T1000 (cell line): ENCODE measurements around the gene HAVCR2.
A peak's percentile ranks its signal among the peaks of the same experiment; 100 is the strongest.
"Not testable (repeated sequence)": the region's sequence is repeated elsewhere in the genome, so short reads cannot be mapped to it uniquely, and the experiment has no call there.

Experiments used
- DNase-seq: peaks from one replicate; lab custom pipeline; 2025; ENCODE audit warnings: mixed read lengths; lab: John Stamatoyannopoulos, UW

HAVCR2 gene

DNA sequence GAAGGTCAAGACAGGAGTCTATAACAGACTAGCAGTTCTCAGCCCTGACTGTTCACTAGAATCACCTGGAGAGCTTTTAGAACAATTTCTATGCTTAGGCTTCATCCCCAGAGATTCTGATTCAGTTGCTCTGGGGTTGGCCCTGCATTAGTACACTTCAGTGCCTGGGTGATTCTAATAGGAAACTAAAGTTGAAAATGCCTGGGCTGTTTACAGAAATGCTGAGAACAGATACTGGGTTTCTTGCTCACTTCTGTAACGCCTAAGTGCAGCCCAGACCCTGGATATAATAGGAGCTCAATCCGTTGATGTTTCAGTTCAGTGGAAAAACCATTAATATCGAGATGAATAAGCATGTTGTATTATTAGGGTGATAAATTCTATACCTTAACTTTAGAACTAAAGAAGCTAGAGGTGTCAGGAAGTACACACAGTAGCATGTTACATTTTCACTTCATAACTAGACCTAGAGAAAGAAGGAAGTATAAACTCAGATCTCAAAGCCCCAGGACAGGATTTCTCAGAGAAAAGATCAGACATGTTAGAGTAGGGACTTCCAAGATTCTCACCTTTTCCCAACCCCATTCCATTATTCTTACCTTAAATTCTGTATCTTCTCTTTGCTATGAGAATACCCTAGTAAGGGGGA, 20.4 kb downstream of the HAVCR2 start:
- no peak for DNase-seq

DNA sequence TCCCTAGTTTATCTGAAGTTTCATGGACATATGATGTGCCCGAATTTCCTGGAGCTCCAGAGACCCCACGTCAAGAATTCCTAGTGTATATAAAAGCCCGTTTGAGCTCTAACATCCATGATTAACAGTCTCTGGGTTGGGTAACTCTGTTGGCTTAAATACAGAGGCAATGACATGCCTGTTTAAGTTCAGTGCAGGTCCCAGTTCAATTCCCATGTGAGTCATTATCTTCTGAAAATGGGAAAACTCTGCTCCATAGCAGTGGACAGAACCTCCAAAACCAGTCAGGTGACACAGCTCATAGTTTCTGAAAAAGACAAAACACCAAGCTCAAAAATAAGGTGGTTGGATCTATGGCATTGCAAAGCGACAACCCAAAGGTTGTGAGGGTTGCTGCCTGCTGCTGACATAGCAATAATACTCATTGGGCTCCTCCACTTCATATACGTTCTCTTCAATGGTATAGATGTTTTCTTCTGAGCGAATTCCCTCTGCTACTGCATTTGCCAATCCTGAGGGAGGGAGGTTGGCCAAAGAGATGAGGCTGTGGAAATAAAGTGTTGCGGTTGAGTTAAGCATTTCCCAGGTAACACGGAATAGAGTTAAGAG, 22.0 kb downstream of the HAVCR2 start:
- DNase-seq: no peak

DNA sequence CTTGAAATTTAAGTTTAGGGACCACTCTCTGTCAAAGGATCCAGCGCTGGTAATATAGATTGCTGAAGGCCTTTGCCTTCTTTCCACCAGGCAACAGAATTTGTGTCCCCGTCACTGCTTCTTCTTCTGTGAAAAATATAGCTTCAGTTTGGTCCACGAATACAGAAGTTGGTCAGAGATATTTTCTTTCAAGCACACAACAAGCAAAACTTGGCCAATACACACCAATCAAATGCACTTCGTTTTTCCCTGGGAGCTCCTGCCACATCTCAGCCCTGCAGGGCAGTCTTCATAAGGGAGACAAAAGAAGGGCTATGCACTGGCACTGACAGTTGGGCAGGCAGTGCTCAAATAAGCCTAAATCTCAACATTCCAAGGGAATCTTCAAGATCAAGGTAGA, 22.9 kb downstream of the HAVCR2 start:
- no peak for DNase-seq

DNA sequence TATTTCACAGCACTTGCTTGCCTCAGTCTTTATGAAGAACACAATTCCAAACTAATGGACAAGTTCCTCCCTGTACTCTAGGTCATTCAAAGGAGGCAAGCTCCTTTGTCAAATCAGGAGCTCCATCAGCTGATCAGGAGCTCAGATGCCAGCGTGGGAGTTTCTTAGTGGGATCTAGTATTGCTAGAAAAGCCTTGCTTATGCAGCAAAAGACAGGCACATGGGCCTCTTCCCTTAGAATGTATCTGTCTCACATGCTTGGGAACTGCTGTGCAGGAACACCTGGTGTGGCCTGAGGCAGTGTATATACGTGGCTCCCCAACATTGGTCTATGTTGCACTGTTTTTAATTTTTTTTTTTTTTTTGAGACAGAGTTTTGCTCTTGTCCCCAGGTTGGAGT, 28.6 kb downstream of the HAVCR2 start:
- no peak for DNase-seq

DNA sequence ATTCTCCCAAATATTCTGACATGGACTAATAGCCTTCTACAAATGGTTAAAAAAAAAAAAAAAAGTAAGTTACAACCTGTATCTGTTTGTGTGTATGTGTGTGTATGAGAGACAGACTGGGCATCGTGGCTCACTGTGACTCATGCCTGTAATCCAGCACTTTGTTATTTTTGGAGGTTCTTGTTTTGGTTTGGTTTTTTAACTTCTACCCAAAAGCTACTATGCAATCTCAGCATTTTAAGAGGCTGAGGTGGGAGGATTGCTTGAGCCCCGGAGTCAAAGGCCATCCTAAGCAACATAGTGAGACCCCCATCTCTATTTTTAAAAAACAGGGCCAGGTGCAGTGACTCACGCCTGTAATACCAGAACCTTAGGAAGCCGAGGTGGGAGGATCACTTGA, 32.3 kb downstream of the HAVCR2 start:
- DNase-seq: no peak

DNA sequence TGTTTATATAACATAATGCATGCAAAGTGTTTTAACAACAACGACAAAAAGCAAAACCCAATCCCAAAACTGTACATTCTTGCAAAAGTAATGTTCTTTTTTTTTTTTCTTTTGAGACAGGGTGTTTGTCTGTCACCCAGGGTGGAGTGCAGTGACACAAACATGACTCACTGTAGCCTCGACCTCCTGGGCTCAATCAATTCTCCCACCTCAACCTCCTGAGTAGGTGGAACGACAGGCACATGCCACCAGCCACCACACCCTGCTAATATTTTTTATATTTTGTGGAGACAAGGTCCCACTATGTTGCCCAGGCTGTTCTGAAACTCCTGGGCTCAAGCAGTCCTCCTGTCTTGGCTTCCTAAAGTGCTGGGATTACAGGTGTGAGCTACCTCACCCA, 36.3 kb downstream of the HAVCR2 start:
- no peak for DNase-seq

DNA sequence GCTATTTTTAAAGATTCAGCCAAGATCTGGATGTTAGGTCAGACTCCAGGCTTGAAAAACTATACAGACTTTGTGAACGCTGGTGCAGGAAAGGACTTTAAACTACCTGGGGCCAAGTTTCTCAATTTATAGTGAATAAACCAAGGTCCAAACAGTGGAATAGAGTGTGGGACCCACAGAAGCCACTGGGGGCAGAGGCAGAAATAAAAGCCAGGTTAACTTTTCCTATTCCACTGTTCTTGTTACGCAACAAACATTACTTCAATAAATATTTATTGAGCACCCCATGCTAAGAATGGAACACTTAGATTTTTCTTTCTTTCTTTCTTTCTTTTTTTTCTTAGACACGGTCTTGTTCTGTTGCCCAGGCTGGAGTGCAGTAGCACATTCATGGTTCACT, 38.9 kb downstream of the HAVCR2 start:
- DNase-seq: no peak

DNA sequence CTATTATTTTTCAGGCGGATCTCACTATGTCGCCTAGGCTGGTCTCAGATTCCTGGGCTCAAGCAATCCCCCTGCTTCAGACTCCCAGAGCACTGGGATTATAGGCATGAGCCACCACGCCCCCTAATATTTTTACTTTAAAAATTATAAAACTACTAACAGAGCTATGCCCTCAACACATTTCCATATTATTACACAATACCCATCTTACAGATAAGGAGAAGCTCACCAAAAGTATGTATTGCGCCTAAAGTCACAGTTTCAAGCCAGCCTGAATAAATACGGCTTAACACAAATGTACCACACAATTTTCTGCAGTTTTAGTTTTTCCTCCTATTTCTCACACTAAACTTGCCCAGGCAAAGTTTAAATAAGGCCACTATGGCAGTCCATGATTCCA, 40.1 kb downstream of the HAVCR2 start:
- DNase-seq: no peak

DNA sequence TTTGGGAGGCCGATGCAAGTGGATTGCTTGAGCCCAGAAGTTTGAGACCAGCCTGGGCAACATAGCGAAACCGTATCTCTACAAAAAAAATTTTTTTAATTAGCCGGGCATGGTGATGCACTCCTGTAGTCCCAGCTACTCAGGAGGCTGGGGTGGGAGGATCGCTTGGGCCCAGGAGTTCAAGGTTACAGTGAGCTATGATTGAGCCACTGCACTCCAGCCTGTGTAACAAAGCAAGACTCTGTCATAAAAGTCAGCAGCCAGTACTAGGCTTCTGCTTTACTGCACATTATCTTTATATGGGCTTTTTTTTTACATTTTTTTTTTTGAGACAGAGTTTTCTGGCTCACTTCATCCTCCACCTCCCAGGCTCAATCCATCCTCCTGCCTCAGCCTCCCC, 40.5 kb downstream of the HAVCR2 start:
- no peak for DNase-seq

DNA sequence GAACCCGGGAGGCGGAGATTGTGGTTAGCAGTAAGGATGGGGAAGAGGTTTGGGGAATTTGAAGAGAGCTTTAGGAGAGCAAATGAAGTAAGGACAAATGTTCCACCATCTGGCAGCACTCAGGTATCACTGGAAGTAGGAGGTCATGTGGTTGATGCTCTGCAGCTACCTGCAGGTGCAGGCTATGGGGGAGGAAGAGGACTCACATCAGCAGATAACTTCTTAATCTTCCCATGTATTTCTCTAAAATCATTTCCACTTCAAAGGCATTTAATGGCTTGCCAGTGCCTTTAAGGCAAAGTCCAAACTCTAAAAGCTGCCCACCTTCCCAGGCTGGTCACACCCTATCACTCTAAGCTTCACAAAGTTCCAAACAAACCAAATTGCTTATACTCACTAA, 41.8 kb downstream of the HAVCR2 start:
- DNase-seq: no peak

DNA sequence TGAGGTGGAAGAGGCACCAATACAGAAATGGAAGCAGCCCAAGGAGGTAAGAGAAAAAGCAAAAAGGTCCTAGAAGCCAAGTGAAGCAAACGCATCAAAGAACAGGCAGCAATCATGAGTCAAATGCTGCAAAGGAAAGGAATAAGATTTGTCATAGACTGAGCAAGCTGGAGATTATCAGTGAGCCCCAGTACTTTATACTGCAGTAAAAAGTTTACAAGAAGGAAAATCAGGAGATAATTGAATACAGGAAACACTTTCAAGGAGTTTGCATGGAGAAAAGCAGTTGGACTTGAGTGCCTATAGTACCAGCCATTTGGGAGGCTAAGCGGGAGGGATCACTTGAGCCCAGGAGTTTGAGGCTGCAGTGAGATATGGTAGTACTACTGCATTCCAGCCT, 42.8 kb downstream of the HAVCR2 start:
- no peak for DNase-seq

DNA sequence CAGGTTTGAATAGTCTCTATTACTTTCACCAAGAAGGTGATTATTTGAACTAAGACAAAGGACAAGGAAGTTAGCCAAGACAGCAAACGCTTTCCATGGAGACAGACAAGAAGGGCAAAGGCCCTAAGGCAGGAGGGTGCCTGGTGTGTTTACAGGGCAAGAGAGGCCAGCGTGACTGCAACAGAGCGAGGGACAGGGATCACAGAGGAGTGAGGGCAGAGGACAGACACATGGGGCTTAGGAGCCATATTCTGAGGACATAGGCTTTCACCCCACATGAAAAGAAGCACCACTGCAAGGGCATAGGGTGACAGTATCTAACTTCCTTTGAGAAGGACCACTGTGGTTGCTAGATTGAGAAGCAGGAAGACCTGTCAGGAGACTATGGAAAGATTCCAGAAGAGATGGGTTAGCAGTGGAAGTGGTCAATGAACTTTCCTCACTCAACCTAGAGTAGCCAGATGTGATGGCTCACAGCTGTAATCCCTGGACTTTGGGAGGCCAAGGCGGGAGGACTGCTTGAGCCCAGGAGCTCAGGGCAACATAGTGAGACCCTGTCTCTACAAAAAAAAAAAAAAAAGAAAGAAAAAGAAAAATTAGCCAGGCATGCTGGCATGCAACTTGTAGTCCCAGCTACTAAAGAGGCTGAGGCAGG, 44.9 kb downstream of the HAVCR2 start:
- no peak for DNase-seq

DNA sequence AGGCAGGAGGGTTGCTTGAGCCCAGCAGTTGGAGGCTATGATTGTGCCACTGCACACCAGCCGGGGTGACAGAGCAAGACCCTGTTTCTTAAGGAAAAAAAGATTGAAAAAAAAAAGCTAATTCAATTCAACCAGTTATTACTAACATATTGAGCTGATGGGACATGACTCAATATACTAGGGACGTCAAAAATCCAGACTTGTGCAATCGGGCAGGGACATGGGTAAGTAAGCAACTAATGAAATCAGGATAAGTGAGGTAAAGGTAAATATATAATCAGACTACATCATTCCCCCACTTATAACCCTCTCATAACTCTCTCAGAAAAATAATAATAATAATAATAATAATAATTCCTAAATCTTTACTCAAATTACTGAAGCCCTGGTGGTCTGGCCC, 49.0 kb downstream of the HAVCR2 start:
- DNase-seq: no peak

DNA sequence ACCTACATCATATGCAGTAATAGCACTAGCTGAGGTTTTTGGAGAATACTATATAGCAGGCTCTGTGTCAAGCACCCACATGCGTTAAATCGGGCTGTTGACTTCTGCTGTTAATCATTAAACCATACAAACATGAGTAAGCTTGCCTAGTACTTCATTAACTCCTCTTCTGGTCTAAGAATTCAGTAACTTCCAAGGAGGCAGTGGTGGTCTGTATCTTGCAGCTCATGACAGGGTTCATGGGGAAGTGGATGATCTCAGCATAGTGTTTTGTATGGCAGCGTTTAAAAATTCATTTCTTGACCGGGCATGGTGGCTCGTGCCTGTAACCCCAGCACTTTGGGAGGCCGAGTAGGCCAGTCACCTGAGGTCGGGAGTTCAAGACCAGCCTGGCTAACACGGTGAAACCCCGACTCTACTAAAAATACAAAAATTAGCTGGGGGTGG, 49.7 kb downstream of the HAVCR2 start, which contains the start of gene HAVCR1:
TSS of gene HAVCR1 (minus strand) at position 24 of the 447 bp plus-strand sequence. CDS start 1,173 bp downstream, outside the sequence.
- DNase-seq: no peak

DNA sequence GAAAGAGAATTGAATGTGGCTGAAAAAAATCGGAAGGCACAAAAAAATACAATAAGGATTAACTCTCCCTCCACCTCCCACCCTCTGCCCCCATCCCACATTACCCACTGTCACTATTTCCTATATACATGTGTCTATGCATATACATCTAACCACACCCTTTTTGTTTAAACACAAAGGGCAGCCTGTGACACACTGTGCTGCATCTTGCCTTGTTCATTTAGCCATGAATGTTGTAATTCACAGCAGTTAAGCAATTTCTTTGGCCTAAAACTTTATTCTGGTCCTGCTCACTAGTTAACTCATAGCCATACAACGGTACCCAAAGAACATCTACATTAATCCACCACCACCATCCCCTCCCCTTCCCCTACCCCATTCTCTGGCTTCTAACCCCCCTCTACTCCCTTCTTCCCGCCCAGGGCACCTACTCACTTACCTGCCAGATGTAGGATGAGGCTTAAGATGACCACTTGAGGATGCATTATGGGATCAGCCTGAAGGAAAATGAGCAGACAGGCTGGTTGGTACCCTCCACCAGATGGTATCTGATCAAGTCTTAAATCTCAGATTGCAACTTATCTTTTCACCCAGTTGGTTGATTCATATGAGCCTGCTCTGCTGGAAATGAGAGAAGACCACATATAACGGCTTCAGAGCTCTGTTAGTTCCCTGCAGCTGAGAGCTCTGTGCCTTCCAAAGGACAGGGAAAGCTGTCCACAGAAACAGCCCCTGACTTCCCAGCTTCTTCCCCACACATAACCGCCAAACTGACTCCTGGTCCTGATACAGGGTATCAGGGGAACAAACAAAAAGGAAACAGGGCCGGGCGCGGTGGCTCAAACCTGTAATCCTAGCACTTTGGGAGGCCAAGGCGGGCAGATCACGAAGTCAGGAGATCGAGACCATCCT, 51.1 kb downstream of the HAVCR2 start:
- DNase-seq: no peak

DNA sequence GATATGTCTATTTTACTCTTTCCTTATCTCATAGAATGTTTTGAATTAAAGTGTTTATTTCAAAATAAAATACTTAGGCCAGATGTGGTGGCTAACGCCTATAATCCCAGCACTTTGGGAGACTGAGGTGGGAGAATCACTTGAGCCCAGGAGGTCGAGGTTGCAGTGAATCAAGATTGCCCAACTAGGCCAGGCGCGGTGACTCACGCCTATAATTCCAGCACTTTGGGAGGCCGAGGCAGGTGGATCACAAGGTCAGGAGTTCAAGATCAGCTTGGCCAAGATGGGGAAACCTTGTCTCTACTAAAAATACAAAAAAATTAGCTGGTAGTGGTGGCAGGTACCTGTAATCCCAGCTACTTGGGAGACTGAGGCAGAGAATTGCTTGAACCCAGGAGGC, 52.0 kb downstream of the HAVCR2 start:
- DNase-seq: not testable (repeated sequence)

DNA sequence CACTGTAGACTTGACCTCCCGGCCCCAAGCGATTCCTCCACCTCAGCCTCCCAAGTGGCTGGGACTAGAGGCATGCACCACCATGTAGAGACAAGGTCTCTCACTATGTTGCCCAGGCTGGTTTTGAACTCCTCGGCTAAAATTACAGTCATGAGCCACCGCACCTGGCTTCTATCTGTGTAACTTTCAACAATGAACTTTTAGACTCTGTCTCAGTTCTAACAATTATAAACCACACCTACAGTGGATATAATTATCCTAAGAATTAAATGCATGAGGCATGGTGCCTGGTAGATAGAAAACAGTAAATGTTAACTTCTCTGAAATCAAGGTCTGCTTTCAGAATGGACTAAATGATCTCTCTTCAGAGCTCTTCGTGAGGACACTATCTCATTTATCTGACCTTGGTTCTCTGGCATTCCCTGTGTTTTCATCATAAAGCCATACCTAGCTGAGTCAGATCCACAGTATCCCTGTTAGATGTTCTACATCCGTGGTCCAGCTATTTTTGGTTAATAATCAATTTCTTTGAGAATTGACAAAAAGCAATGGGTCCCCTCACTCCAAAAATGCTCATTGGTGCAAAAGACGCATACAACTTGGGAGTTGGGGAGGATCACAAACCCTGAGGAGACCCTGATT, 57.1 kb downstream of the HAVCR2 start:
- no peak for DNase-seq

DNA sequence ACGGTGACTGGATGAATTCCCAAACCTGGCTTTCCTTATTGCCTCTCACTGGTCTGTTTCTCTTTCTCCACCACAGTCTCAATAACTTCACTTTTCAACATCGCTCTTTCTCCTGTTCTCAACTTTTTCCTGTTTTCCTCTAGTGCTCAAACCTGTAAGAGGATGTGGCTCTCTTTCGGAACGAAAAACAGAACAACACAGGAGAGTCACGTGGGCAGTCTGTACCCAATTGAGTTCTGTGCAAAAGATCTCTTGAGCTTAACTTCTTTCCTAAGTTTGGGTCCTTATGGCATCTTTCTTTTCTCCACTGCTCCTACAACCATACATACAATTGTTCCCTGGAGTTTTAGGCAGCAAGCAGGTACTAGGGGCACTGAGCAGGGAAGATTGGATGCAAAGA, 58.8 kb downstream of the HAVCR2 start:
- DNase-seq: no peak

DNA sequence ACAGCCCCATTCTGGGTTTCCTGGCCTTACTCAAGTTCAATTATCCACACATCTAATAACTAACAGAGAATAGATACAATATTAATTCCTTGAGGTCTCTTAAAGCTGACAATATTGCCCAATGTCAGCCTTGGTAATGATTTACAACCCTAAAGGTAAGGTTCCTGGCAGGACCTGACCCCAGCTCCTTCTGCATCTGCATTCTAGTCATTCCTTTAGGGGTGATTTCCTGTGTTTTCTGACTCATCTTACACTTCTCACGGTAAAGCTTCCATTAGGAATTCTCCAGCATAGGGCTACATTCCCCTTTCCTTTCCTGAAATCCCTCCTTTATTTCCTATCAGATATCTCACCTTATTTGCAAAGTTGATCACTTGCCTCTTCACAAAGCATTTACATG, 59.2 kb downstream of the HAVCR2 start:
- no peak for DNase-seq

DNA sequence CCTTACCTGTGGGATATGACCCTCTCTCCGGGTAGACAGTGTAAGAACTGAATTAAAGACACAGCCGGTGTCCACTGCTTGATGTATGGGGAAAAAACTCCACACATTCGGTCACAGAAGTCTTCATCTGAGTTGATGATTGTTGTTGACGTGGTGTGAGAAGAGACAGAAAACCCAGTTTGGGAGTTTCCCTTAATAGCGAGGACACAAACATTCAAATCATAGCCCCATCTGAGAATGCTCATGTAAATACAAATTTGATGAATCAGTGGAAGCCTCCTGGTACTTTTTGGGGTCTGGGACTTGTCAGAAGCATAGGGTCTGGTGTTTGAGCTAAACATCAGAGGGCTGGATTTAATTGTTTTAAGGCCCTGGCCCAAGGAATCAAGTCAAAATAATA, 60.9 kb downstream of the HAVCR2 start:
- no peak for DNase-seq

DNA sequence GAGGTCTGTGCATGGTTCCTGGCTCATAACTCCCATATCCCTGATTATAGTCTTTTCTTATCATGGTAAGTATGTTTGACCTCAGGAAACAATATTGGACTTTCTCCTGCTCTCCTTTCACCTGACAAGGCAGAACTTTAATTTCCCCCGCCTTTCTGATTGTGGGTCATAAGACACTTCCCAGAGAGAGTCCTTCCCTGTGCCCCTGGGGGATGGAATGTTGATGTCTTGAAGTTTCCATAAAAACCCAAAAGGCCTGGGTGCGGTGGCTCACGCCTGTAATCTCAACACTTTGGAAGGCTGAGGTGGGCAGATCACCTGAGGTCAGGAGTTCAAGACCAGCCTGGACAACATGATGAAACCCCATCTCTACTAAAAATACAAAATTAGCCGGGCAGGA, 61.8 kb downstream of the HAVCR2 start:
- not testable (repeated sequence) for DNase-seq

DNA sequence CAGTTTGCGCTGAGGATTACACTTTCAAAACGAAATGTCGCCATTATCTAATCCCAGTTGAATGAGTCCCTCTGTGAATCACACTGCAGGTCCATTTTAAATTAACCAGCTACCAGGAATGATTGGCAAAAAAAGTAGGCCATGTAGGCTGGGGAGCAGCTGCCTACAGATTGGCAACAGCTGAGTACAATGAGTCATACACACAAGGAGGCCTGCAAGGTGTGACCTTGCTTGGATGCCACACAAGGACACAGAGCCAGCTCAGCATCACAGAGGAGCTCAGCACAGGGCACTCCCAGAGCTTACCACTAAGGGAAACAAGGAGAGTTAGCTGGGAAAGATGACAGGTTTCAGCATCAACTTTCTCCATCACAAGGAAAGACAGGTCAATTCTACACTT, 62.8 kb downstream of the HAVCR2 start:
- peak; percentile 2 for DNase-seq
